ENCODE measurements around the gene RUNX2.

The RUNX2 gene

DNA sequence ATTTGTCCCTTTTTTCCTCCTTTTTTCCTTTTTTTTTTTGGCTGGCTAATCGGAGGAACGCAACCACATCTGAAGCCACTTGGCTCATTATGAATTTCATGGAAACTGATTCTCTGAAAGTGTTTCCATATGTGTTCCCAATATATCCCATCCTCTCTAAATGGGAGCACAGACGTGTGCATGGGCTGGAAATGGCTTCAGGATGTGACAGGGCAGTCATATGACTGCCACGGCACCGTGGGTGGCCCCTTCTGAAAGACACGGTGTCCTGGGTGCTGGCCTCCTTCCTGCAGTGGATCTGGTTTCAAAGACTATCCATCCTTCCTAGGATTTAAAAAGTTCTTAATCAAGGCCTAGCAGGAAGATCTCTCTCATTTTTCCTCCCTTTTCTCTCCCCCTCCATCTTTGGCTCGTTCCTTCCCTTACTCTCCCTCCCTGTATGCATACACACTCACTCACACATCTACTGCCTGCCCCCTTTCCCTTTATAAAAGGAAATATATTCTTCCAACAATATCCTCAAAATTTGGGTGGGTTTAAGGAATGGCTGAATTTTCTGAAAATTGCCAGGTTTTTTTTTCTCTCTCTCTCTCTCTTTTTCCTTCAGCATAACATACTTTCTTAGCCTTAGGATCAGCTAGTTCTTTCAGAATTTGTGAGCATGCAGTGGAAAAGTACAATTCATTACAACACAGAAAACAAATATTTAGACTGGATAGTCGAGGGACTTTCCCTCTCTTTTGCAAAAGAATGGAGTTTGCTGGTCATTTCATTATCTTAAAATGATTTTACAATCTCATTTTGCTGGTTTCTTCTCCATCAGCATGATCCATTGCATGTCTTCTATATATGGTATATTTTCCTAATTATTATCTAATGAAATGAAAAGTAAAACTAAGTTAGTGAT, 210.8 kb downstream of the RUNX2 start:
- H3K27me3 ChIP-seq (ENCODE audit: control insufficient read depth in 5 of 5, insufficient read depth in 4 of 5, low read length in 5 of 5), result no peaks in the 10 kb centered on the region
- no peaks in the 10 kb centered on the region for H3K9me3 ChIP-seq (ENCODE audit: control insufficient read depth in 5 of 5, low read length in 5 of 5)
- H3K4me3 ChIP-seq (ENCODE audit: low read depth in 1 of 5, low read length in 5 of 5), result no peak overlapping the region
- H3K27ac ChIP-seq (ENCODE audit: low read depth, low read length), result no peak overlapping the region
- peaks cover 0 to 3% (median 0%) of the 10 kb centered on the region in 5 donors for H3K4me1 ChIP-seq (ENCODE audit: control insufficient read depth in 5 of 5, insufficient read depth in 5 of 5, low read length in 5 of 5)
- H3K9ac ChIP-seq (ENCODE audit: low read length in 5 of 5), result no peak overlapping the region
- H3K36me3 ChIP-seq (ENCODE audit: control insufficient read depth in 5 of 5, insufficient read depth in 5 of 5, low read length in 5 of 5), result no peaks in the 10 kb centered on the region

DNA sequence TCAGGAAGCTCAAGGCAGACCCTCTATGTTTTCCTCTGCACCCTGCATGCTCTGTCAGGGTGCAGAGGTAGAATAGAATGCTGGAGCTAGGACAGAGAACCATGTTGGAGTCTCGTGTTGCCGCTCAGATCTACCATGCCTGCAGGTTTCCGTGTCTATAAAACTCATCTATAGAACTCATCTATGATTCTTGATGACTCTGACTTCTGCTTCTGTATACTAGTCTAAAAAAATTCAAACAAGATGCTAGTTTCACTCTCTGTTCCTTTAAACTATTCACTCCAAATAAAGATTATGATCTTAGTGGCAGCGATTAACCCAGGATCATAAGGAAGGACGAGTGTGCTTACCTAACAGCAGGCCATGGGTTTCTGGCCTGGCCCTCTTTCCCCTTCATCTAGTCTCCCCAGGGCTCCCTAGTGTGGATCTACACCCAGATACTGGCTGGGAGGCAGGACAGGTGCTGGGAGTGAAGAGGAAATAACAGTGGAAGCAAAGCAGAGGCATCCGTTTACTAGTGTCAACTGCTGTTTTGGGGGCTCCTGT, 212.3 kb downstream of the RUNX2 start:
- Histone ChIP-seq H3K9ac (ENCODE audit: low read length in 5 of 5) (no peak overlapping the region), H3K27me3 (ENCODE audit: control insufficient read depth in 5 of 5, insufficient read depth in 4 of 5, low read length in 5 of 5) (no peaks in the 10 kb centered on the region), H3K27ac (ENCODE audit: low read depth, low read length) (no peak overlapping the region), H3K36me3 (ENCODE audit: control insufficient read depth in 5 of 5, insufficient read depth in 5 of 5, low read length in 5 of 5) (no peaks in the 10 kb centered on the region), H3K9me3 (ENCODE audit: control insufficient read depth in 5 of 5, low read length in 5 of 5) (no peaks in the 10 kb centered on the region), H3K4me1 (ENCODE audit: control insufficient read depth in 5 of 5, insufficient read depth in 5 of 5, low read length in 5 of 5) (peaks cover 0 to 3% (median 0%) of the 10 kb centered on the region in 5 donors), H3K4me3 (ENCODE audit: low read depth in 1 of 5, low read length in 5 of 5) (no peak overlapping the region)

DNA sequence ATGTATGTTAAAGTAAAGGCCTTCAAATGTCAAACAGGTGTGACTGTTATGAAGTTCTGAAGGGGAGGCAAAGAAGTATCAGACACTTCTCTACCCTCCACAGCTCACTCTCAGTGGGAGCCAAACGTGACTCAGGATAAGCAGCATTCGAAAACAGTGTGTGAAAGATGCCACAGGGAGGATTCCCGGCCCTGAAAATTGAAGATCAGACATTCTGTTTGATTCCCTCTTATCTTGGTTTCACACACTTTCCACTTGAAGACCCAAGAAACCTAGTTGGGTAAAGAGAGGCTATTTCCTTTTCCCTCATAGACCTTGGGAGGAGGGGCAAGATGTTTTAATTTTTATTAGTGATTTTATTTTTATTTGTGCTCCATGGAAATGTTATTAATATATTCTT, 213.8 kb downstream of the RUNX2 start:
- Histone ChIP-seq H3K27me3 (ENCODE audit: control insufficient read depth in 5 of 5, insufficient read depth in 4 of 5, low read length in 5 of 5) (no peaks in the 10 kb centered on the region), H3K4me1 (ENCODE audit: control insufficient read depth in 5 of 5, insufficient read depth in 5 of 5, low read length in 5 of 5) (peaks cover 0 to 3% (median 0%) of the 10 kb centered on the region in 5 donors), H3K36me3 (ENCODE audit: control insufficient read depth in 5 of 5, insufficient read depth in 5 of 5, low read length in 5 of 5) (peaks cover 0 to 2% (median 0%) of the 10 kb centered on the region in 5 donors), H3K9ac (ENCODE audit: low read length in 5 of 5) (no peak overlapping the region), H3K4me3 (ENCODE audit: low read depth in 1 of 5, low read length in 5 of 5) (no peak overlapping the region), H3K9me3 (ENCODE audit: control insufficient read depth in 5 of 5, low read length in 5 of 5) (no peaks in the 10 kb centered on the region), H3K27ac (ENCODE audit: low read depth, low read length) (no peak overlapping the region)

DNA sequence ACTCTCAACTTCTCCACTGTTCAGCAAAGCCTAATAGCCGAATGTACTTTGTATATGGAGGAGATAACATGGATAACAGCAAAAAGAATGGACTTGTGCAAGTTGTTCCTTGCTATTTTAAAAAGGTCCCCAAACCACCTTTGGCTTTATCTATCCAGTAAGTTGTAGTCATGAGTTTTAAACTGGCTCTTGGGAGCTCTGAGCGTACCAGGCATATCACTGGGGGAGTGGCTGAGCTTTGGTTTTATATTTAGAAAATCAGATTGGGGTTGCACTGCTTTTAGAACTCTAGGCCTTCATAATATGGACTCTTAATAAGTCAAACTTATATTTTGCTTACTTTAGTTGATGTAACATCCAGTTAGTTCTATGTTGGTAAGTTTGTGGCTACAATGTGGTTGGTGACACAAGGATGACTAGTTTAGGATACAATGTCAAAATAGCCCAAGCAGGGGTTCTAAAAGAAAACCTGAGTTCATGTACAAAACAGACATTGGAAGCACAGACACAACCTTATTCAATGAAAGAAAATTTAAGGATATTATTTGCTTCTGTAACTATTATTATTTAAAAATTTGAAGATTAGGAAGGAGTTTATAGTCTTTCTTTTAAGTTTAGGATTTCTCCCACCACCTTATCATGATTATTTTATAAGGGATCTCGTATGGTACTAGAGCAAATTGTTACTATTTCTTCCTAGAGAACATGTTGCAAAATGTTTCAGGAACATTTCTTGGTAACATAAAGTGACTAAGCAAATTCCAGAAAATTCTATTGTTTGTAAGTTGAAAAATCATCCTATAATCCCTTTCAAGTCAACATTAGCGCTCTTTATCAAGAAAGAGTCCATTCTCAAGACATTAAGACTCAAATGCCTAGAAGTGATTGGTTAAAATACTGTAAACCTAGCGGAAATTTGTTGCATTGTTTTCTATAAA, 215.4 kb downstream of the RUNX2 start:
- no peak overlapping the region for H3K4me3 ChIP-seq (ENCODE audit: low read depth in 1 of 5, low read length in 5 of 5)
- no peak overlapping the region for H3K9ac ChIP-seq (ENCODE audit: low read length in 5 of 5)
- peaks cover 0 to 3% (median 0%) of the 10 kb centered on the region in 5 donors for H3K36me3 ChIP-seq (ENCODE audit: control insufficient read depth in 5 of 5, insufficient read depth in 5 of 5, low read length in 5 of 5)
- H3K27ac ChIP-seq (ENCODE audit: low read depth, low read length), result no peak overlapping the region
- no peaks in the 10 kb centered on the region for H3K9me3 ChIP-seq (ENCODE audit: control insufficient read depth in 5 of 5, low read length in 5 of 5)
- no peaks in the 10 kb centered on the region for H3K27me3 ChIP-seq (ENCODE audit: control insufficient read depth in 5 of 5, insufficient read depth in 4 of 5, low read length in 5 of 5)
- peaks cover 0 to 3% (median 0%) of the 10 kb centered on the region in 5 donors for H3K4me1 ChIP-seq (ENCODE audit: control insufficient read depth in 5 of 5, insufficient read depth in 5 of 5, low read length in 5 of 5)

DNA sequence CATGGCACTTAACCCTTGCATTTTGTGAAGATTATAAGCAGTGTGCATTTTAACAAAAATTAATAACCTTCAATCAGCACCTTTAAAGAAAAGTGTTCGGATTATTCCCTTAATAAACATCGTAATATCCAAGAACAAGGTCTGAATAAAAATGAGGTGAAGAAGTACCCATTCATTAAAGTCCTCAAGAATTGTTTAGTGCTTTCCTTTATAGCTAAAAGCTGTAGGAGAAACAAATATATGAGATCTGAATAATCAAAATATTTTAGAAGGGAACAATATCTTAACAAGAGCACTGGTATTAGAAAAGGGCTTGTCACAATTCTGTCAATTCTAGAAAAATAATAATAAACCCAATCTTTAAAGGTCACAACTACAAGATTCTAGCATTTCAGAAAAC, 217.3 kb downstream of the RUNX2 start:
- Histone ChIP-seq H3K4me3 (ENCODE audit: low read depth in 1 of 5, low read length in 5 of 5) (no peak overlapping the region), H3K9me3 (ENCODE audit: control insufficient read depth in 5 of 5, low read length in 5 of 5) (no peaks in the 10 kb centered on the region), H3K4me1 (ENCODE audit: control insufficient read depth in 5 of 5, insufficient read depth in 5 of 5, low read length in 5 of 5) (no peaks in the 10 kb centered on the region), H3K27me3 (ENCODE audit: control insufficient read depth in 5 of 5, insufficient read depth in 4 of 5, low read length in 5 of 5) (no peaks in the 10 kb centered on the region), H3K9ac (ENCODE audit: low read length in 5 of 5) (no peak overlapping the region), H3K27ac (ENCODE audit: low read depth, low read length) (no peak overlapping the region), H3K36me3 (ENCODE audit: control insufficient read depth in 5 of 5, insufficient read depth in 5 of 5, low read length in 5 of 5) (peaks cover 0 to 3% (median 0%) of the 10 kb centered on the region in 5 donors)

DNA sequence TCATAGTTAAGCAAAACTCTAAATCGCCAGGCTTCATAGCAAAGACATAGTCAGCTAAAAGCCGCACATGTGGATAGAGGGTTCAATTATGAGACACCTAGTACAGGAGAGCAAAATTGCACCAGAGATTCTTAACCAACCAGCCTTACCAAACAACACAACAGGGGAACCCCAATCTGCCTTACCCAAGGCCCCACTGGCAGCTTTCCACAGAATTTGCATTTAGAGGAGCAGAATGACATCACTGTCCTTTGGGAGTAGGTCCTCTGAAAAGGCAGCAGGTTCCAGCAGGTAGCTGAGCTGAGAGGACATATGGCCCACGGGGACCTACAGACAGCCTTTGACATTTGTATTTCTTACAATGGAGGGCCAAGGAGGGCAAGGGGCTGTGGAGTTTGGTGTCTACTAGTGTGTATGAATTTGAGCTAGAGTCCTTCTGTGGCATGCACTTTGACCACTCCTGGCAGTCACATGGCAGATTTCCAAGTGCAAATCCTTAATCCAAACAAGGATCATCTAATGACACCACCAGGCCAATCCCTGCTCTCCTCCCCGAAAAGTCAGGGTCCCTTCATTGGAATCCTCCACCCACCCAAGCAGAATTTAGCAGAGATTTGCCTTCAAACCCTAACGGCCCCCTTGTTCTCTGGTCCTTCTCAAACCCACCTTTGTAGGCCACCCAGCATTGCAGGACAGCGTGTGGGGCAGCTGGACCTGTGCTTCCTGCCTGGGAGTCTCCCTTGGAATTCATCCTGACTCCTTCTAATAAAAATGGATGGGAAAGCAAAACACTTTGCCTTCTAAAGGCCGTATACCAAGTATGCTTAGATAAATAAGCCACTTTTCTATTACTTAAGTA, 220.8 kb downstream of the RUNX2 start:
- Histone ChIP-seq H3K27me3 (ENCODE audit: control insufficient read depth in 5 of 5, insufficient read depth in 4 of 5, low read length in 5 of 5) (peaks cover 0 to 1% (median 0%) of the 10 kb centered on the region in 5 donors), H3K4me3 (ENCODE audit: low read depth in 1 of 5, low read length in 5 of 5) (no peak overlapping the region), H3K9ac (ENCODE audit: low read length in 5 of 5) (no peak overlapping the region), H3K27ac (ENCODE audit: low read depth, low read length) (no peak overlapping the region), H3K36me3 (ENCODE audit: control insufficient read depth in 5 of 5, insufficient read depth in 5 of 5, low read length in 5 of 5) (peaks cover 0 to 3% (median 0%) of the 10 kb centered on the region in 5 donors), H3K9me3 (ENCODE audit: control insufficient read depth in 5 of 5, low read length in 5 of 5) (no peaks in the 10 kb centered on the region), H3K4me1 (ENCODE audit: control insufficient read depth in 5 of 5, insufficient read depth in 5 of 5, low read length in 5 of 5) (no peaks in the 10 kb centered on the region)

DNA sequence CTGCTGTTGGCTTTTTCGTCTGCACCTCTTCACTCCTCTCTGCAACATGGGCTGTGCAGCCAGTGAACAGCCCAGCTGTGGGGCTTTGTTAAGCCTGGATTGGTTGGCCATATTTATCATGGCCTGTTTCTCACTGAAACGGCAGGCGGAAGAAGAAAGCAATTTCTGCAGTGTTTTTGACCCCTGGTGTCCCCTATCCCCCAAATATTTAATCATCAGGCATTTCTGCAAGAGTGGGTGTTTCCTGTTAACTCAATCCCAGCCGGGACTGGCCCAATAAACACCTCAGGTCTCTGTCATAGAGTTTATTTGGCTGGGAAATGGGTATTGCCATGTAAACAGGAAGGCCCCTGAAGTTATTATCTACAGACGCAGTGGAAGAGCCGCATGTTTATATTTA, 224.4 kb downstream of the RUNX2 start:
- no peak overlapping the region for H3K9ac ChIP-seq (ENCODE audit: low read length in 5 of 5)
- H3K27ac ChIP-seq (ENCODE audit: low read depth, low read length), result no peak overlapping the region
- peaks cover 0 to 2% (median 0%) of the 10 kb centered on the region in 5 donors for H3K27me3 ChIP-seq (ENCODE audit: control insufficient read depth in 5 of 5, insufficient read depth in 4 of 5, low read length in 5 of 5)
- H3K4me1 ChIP-seq (ENCODE audit: control insufficient read depth in 5 of 5, insufficient read depth in 5 of 5, low read length in 5 of 5), result no peaks in the 10 kb centered on the region
- H3K4me3 ChIP-seq (ENCODE audit: low read depth in 1 of 5, low read length in 5 of 5), result no peak overlapping the region
- no peaks in the 10 kb centered on the region for H3K36me3 ChIP-seq (ENCODE audit: control insufficient read depth in 5 of 5, insufficient read depth in 5 of 5, low read length in 5 of 5)
- no peaks in the 10 kb centered on the region for H3K9me3 ChIP-seq (ENCODE audit: control insufficient read depth in 5 of 5, low read length in 5 of 5)

DNA sequence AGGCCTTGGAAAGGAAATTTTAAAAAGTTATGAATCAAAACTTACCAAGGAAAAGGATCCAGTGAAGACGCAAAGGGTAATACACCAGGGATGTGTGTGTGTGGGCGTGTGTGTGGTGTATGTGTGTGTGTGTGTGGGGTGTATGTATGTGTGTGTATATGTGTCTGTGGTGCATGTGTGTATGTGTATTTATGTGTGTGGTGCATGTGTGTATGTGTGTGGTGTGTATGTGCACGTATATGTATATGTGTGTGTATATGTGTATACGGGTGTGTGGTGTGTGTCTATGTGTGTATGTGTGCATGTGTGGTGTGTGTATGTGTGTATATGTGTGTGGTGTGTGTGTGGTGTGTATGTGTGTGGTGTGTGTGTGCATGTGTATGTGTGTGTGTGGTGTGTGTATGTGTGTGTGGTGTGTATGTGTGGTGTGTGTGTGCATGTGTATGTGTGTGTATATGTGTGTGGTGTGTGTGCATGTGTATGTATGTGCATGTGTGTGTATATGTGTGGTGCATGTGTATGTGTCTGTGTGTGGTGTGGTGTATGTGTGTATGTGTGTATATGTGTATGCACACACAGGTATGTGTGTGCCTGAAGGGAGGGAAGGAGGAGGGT, 225.7 kb downstream of the RUNX2 start:
- Histone ChIP-seq H3K4me3 (ENCODE audit: low read depth in 1 of 5, low read length in 5 of 5) (no peak overlapping the region), H3K4me1 (ENCODE audit: control insufficient read depth in 5 of 5, insufficient read depth in 5 of 5, low read length in 5 of 5) (no peaks in the 10 kb centered on the region), H3K9me3 (ENCODE audit: control insufficient read depth in 5 of 5, low read length in 5 of 5) (no peaks in the 10 kb centered on the region), H3K9ac (ENCODE audit: low read length in 5 of 5) (no peak overlapping the region), H3K27ac (ENCODE audit: low read depth, low read length) (no peak overlapping the region), H3K27me3 (ENCODE audit: control insufficient read depth in 5 of 5, insufficient read depth in 4 of 5, low read length in 5 of 5) (peaks cover 0 to 2% (median 0%) of the 10 kb centered on the region in 5 donors), H3K36me3 (ENCODE audit: control insufficient read depth in 5 of 5, insufficient read depth in 5 of 5, low read length in 5 of 5) (no peaks in the 10 kb centered on the region)

DNA sequence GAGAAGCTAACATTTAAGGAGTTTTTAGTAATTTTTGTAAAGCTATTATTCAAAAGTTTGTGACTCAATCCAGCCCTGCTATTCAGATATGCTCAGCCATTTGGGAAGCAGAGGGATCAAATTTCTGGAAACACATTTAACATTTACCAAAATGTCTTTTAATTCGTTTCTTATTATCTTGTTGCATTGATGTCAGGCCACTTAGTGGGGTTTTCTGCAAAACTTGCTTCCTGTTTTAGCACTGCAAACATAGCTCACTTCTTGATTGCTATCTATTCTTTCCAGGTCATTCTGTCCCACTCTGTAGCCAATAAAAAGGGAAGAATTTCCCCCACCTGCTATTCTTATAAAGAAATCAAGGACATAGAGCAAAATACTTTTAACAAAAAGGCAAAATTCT, 226.5 kb downstream of the RUNX2 start:
- Histone ChIP-seq H3K27me3 (ENCODE audit: control insufficient read depth in 5 of 5, insufficient read depth in 4 of 5, low read length in 5 of 5) (peaks cover 0 to 2% (median 0%) of the 10 kb centered on the region in 5 donors), H3K9ac (ENCODE audit: low read length in 5 of 5) (no peak overlapping the region), H3K4me1 (ENCODE audit: control insufficient read depth in 5 of 5, insufficient read depth in 5 of 5, low read length in 5 of 5) (no peaks in the 10 kb centered on the region), H3K27ac (ENCODE audit: low read depth, low read length) (no peak overlapping the region), H3K4me3 (ENCODE audit: low read depth in 1 of 5, low read length in 5 of 5) (no peak overlapping the region), H3K9me3 (ENCODE audit: control insufficient read depth in 5 of 5, low read length in 5 of 5) (no peaks in the 10 kb centered on the region), H3K36me3 (ENCODE audit: control insufficient read depth in 5 of 5, insufficient read depth in 5 of 5, low read length in 5 of 5) (no peaks in the 10 kb centered on the region)

Data from subcutaneous abdominal adipose tissue (tissue), 5 donors.